HEK293T (cell line): ENCODE measurements around the gene SLA2.

Experiments used
- FOXM1 ChIP-seq: fragments of 450-650 bp; IDR thresholded peaks from 2 replicates; pipeline ENCODE4 v1.6.1; 2017; ENCODE audit warnings: mild to moderate bottlenecking, borderline replicate concordance
- NFRKB ChIP-seq: fragments of 450-650 bp; IDR thresholded peaks from 2 replicates; pipeline ENCODE4 v1.6.1; 2016; ENCODE audit warnings: mild to moderate bottlenecking, moderate library complexity
- SP1 ChIP-seq: fragments of 450-650 bp; IDR thresholded peaks from 2 replicates; pipeline ENCODE4 v1.6.1; 2017
- SUZ12 ChIP-seq: fragments of 450-650 bp; IDR thresholded peaks from 2 replicates; pipeline ENCODE4 v1.6.1; 2016; ENCODE audit warnings: mild to moderate bottlenecking
- ZNF384 ChIP-seq: fragments of 450-650 bp; IDR thresholded peaks from 2 replicates; pipeline ENCODE4 v1.6.1; 2016

DNA sequence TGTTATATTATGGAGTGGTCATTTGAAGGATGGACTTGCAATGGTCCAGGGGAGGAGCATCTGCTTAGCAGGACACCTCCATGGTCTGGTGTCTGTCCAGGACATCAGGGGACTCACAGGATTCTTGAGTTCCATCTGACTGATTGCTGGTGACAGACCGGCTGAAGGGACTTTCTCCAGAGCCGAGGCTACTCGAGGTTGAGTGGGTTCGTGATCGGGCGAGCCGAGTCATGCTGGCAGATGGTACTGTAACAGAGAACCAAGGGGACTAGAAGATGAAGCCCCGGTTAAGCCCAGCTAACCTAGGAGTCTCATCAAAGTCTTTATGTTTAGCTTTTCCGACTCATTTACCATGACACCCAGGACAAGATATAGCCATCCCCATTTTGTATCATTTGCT lies 7.5 kb upstream of the SLA2 start:
- TF ChIP-seq FOXM1, result no peak
- no peak for TF ChIP-seq SUZ12
- no peak for TF ChIP-seq SP1
- no peak for TF ChIP-seq ZNF384
- no peak for TF ChIP-seq NFRKB
